IMR-90 (cell line): Measurements from ENCODE around the gene MOV10L1.

Experiments used
- BHLHE40 ChIP-seq: fragments of 150-350 bp; IDR thresholded peaks from 2 replicates; pipeline ENCODE4 v1.6.1; 2016; ENCODE audit warnings: mild to moderate bottlenecking, low read depth, low read length
- CEBPB ChIP-seq: IDR thresholded peaks from 2 replicates; pipeline ENCODE4 v1.6.1; 2012; ENCODE audit warnings: low read depth, low read length, improper control_type of control experiment
- MAZ ChIP-seq: IDR thresholded peaks from 2 replicates; pipeline ENCODE4 v1.6.1; 2012; ENCODE audit warnings: low read depth, mild to moderate bottlenecking, low read length, improper control_type of control experiment, moderate library complexity, borderline replicate concordance
- MXI1 ChIP-seq: IDR thresholded peaks from 2 replicates; pipeline ENCODE4 v1.6.1; 2012; ENCODE audit warnings: low read depth, mild to moderate bottlenecking, low read length, moderate library complexity, borderline replicate concordance
- POLR2A ChIP-seq: IDR thresholded peaks from 2 replicates; pipeline ENCODE4 v1.6.1; 2012; ENCODE audit warnings: mild to moderate bottlenecking, low read depth, low read length
- RAD21 ChIP-seq: IDR thresholded peaks from 2 replicates; pipeline ENCODE4 v1.6.1; 2012; ENCODE audit warnings: low read length, improper control_type of control experiment
- RFX5 ChIP-seq: IDR thresholded peaks from 2 replicates; pipeline ENCODE4 v1.8.0; 2012; ENCODE audit warnings: low read depth, mild to moderate bottlenecking, low read length, moderate library complexity
- SMC3 ChIP-seq: fragments of 150-350 bp; IDR thresholded peaks from 2 replicates; pipeline ENCODE4 v1.6.1; 2016; ENCODE audit warnings: low read depth, mild to moderate bottlenecking, antibody characterized with exemption, low read length, moderate library complexity
- TF ChIP-seq, protein P1 (sequence below): conservative IDR thresholded peaks from 2 replicates; pipeline ENCODE4 v1.5.1; 2012; ENCODE audit warnings: mild to moderate bottlenecking, low read depth, low read length, improper control_type of control experiment
- TF ChIP-seq, protein P2 (sequence below): fragments of 150-350 bp; IDR thresholded peaks from 2 replicates; pipeline ENCODE4 v1.6.1; 2016; ENCODE audit warnings: low read depth, mild to moderate bottlenecking, low read length, moderate library complexity, borderline replicate concordance

DNA sequence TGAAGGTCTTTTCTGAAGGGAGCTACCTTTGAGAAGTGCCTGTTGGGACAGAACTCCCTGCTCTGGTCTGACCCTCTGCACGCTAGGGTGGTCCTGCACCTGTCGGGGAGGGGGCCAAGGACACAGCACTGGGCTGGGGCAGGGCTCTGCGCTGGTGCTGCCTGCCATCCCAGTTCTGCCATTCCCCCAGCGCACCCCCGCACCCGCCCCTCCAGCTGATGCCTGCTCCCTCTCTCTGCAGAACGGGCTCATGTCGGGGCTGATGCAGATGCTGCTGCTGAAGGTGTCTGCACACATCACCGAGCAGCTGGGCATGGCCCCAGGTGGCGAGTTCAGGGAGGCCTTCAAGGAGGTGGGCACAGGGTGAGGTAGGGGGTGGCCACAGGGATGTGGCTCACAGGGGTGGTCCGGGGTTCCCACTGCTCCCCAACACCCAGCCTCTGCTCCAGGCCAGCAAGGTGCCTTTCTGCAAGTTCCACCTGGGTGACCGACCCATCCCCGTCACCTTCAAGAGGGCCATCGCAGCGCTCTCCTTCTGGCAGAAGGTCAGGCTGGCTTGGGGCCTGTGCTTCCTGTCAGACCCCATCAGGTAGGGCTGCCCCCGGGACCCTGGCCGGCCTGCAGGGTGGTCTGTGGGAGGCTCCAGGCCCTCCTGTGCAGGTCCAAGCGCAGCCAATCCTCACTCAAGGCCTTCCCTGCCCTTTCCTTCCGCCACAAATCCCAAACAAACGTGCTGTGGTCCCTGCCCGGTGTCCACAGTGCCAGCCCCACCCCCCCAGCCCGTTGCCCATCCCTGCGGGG, 107.4 kb downstream of the MOV10L1 start:
- no peak for TF ChIP-seq RFX5
- TF ChIP-seq, protein P1, sequence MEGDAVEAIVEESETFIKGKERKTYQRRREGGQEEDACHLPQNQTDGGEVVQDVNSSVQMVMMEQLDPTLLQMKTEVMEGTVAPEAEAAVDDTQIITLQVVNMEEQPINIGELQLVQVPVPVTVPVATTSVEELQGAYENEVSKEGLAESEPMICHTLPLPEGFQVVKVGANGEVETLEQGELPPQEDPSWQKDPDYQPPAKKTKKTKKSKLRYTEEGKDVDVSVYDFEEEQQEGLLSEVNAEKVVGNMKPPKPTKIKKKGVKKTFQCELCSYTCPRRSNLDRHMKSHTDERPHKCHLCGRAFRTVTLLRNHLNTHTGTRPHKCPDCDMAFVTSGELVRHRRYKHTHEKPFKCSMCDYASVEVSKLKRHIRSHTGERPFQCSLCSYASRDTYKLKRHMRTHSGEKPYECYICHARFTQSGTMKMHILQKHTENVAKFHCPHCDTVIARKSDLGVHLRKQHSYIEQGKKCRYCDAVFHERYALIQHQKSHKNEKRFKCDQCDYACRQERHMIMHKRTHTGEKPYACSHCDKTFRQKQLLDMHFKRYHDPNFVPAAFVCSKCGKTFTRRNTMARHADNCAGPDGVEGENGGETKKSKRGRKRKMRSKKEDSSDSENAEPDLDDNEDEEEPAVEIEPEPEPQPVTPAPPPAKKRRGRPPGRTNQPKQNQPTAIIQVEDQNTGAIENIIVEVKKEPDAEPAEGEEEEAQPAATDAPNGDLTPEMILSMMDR: no peak
- TF ChIP-seq BHLHE40: no peak
- no peak for TF ChIP-seq POLR2A
- TF ChIP-seq MXI1: no peak
- TF ChIP-seq, protein P2, sequence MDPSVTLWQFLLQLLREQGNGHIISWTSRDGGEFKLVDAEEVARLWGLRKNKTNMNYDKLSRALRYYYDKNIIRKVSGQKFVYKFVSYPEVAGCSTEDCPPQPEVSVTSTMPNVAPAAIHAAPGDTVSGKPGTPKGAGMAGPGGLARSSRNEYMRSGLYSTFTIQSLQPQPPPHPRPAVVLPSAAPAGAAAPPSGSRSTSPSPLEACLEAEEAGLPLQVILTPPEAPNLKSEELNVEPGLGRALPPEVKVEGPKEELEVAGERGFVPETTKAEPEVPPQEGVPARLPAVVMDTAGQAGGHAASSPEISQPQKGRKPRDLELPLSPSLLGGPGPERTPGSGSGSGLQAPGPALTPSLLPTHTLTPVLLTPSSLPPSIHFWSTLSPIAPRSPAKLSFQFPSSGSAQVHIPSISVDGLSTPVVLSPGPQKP: no peak
- no peak for TF ChIP-seq SMC3
- no peak for TF ChIP-seq CEBPB
- no peak for TF ChIP-seq MAZ
- TF ChIP-seq RAD21: no peak
